Brain pericyte (primary cell): ENCODE data around the gene MIA.
"Not testable (repeated sequence)": the region's sequence is repeated elsewhere in the genome, so short reads cannot be mapped to it uniquely, and the experiment has no call there.

Experiments used
- DNase-seq: peaks from one replicate; pipeline ENCODE4 v3.0.0-alpha.2; 2012; ENCODE audit warnings: low read depth, low spot score

The MIA gene

DNA sequence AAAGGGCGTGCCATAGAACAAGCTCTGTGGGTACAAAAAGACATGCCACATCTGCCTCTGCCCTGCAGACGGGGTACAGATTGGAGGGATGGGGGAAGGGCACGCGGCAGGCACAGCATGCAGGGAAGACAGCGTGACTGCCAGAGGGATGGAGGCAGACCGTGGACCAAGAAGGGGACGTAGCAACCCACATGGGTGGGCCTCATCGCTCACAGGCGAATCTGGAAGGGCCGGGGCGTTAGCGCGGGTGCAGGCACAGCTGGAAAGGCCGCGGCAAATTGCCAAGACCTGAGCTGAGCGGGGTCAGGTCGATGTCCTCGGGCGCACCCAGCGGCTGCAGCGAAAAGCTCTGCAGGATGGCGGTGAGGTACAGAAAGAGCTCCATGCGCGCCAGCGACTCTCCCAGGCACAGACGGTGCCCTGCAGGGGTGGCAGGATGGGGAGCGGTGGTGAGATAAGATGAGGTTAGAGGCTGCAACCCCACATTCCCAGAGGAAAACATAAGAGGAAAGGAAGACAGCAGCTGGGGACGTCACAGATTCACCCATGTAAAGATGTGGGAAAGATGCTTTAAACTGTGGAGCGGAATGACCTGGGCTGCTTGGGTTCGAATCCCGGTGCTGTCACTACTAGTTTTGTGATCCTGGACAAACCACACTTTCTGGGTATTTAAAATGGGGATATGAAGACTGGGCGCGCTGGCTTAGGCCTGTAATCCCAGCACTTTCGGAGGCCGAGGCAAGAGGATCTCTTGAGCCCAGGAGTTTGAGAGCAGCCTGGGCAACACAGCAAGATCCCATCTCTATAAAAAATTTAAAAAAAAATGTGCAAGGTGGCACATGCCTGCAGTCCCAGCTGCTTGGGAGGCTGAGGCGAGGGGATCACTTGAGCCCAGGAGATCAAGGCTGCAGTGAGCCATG is 43.4 kb downstream of the MIA start:
- not testable (repeated sequence) for DNase-seq

DNA sequence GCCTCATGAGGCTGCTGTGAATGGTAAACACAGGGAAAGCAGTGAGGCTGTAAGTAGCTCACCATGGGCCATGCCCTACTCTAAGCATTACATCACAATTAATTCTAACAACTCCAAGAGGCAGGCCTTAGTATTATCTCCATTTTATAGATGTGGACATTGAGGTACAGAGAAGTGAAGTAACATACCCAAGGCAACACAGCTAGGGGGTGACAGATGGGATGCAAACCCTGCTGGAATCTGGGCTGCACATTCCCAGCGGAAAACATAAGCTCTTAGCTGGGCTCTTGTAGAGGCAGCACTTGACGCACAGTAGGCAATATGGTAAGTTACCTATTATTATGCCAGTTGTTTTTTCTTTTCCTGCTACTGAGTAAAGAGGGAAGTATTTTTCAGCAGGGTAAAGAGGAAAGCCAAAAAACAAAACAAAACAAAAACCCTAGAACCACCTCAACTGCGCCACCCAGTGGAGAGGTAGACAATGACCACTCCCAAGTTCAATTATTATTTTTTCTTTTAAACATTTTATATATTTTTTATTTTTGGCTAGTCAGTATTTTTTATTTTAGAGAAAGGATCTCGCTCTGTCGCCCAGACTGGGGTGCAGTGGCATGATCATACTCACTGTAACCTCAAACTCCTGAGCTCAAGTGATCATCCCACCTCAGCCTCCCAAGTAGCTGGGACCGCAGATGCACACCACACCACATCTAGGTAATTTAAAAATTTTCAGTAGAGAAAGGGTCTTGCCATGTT is 44.3 kb downstream of the MIA start:
- DNase-seq, result not testable (repeated sequence)

DNA sequence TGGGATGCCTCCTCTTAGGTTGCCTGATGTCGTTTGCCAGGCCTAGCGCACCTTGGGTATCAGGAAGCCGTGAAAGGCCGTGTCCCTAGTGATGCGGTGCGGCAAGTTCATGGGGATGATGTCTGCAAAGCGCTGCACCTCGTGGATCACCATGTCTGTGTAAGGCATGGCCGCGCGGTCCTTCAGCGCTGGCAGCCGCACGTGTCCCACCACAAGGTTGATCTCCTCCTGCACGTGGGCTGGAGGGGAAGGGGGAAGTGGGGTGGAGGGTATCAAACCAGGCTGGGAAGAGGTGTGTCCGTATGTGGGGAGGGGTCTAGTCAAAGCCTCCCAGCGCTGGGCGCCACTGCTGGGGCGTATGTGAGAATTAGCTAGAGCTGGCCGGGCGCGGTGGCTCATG is 46.8 kb downstream of the MIA start:
- DNase-seq, result no peak

DNA sequence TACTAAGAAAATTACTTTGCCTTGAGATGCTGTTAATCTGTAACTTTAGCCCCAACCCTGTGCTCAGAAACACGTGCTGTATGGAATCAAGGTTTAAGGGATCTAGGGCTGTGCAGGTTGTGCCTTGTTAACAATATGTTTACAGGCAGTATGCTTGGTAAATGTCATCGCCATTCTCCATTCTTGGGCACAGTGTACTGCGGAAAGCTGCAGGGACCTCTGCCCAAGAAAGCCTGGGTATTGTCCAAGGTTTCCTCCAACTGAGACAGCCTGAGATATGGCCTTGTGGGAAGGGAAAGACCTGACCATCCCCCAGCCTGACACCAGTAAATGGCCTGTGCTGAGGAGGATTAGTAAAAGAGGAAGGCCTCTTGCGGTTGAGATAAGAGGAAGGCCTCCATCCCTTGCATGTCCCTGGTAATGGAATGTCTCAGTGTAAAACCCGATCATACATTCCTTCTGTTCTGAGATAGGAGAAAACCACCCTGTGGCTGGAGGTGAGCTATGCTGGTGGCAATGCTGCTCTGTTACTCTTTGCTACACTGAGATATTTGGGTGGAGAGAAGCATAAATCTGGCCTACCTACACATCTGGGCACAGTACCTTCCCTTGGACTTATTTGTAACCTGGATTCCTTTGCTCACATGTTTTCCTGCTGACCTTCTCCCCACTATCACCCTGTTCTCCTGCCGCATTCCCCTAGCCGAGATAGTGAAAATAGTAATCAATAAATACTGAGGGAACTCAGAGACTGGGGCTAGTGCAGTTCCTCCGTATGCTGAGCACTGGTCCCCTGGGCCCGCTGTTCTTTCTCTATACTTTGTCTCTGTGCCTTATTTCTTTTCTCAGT is 47.6 kb downstream of the MIA start:
- DNase-seq, result not testable (repeated sequence)

DNA sequence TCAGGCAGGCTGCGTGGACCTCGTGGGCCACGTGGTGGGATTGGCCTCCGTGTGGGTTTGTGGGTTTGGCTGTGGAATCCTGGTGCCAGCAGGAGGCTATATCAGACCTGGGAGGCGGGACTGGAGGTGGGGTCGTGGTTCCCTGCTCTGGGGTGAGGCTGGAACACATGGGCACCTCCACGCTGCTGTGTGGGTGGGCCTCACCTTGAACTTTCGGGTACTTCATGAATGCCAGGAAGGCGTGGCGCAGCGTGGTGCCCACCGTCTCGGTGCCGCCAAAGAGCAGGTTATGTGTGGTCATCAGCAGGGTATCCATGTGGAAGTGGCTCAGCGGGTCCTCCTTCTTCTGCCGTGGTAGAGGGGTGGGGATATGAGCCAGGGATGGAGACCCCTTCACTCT is 49.6 kb downstream of the MIA start:
- DNase-seq, result not testable (repeated sequence)

DNA sequence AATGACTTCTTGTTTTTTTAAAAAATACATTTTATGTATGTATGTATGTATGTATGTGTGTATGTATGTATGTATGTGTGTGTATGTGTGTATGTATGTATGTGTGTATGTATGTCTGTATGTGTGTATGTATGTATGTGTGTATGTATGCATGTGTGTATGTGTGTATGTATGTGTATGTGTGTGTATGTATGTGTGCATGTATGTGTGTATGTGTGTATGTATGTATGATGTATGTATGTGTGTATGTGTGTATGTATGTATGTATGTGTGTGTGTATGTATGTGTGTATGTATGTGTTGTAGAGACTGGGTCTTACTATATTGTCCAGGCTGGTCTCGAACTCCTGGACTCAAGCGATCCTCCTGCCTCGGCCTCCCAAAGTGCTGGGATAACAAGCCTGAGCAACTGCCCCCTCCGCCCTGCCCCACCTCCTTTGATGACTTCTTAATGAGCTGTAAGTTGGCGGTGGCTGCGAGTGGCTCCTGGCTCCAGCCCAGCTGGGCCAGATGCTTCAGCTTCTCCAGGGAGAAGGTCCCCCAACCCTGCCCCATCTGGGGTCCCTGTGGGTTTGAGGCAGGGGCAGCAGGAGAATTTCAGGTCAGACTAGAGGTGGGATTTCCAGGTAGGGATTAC is 50.3 kb downstream of the MIA start:
- DNase-seq, result not testable (repeated sequence)

DNA sequence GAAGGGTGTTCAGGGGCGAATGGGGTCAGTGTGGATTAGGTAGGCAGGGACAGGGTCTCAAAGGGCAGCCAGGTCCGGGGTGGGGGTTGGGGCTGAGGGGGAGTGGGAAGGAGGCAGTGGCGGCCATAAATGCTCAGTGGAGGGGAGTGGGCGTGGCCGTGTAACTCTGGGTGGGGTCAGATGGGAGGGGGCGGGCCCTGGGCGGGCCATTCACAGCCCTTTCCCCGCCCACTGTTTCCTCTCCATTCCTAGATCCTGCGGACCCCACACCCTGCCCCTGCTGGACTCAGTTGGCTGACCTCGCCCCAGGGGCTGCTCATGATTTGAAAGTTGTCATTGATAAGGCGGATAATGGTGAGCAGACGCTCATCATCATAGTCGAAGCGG is 51.0 kb downstream of the MIA start:
- not testable (repeated sequence) for DNase-seq

DNA sequence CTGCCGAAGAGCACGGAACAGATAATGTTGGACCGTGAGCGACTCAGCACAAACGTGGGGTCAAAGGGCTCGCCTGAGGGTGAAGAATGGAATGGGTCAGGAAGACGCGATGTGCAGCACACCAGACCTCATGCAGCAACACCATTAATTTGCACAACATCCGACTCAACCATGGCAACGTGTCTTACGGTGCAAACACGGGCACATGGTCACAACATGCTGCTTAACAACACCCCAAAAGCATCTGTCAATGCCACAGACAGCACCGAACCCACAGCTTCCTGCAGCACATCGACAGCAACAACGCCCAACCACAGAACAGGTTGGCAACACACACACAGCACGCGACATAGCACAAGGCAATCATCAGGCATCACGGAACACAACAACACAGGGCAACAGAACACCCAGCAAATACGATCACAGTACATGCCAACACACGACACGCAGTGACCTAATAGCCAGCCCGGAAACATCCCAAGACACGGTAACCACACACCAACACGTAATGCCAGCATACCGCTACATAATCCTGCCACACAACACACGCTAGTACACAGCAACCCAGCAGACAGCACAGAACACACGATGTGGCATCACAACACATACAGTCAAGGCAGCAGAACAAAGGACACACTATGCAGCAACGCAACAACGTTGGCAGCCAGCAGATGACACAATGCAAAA is 51.5 kb downstream of the MIA start:
- not testable (repeated sequence) for DNase-seq
